Colonic mucosa (tissue), 4 donors: Measurements from ENCODE around the gene KRTAP4-8. TPM values are rescaled to one million over a fixed set of nuclear protein-coding genes. Genes with fewer than 3 reads are reported as not detected.
"Not testable (repeated sequence)": the region's sequence is repeated elsewhere in the genome, so short reads cannot be mapped to it uniquely, and the experiment has no call there.

Source experiments
- DNase-seq: peaks from one replicate; pipeline ENCODE4 v3.0.0-alpha.2; 2020
- H3K27ac ChIP-seq: fragments of 200-600 bp; one replicate; pipeline ENCODE4 v1.8.0; 2021
- H3K27me3 ChIP-seq: fragments of 200-600 bp; one replicate; pipeline ENCODE4 v1.8.0; 2021
- H3K36me3 ChIP-seq: fragments of 200-600 bp; one replicate; pipeline ENCODE4 v1.8.0; 2021
- H3K4me1 ChIP-seq: fragments of 200-600 bp; one replicate; pipeline ENCODE4 v1.8.0; 2021; ENCODE audit warnings: mild to moderate bottlenecking
- H3K4me3 ChIP-seq: fragments of 200-600 bp; one replicate; pipeline ENCODE4 v1.8.0; 2021
- H3K9ac ChIP-seq, 2 donors: one replicate each; pipeline ENCODE4 v1.7.0; 2013; ENCODE audit warnings: control low read depth in 2 of 2, low read depth in 2 of 2, low read length in 2 of 2
- H3K9me3 ChIP-seq: fragments of 200-600 bp; one replicate; pipeline ENCODE4 v1.8.0; 2021
- CTCF ChIP-seq: fragments of 200-600 bp; IDR thresholded peaks from one replicate; pipeline ENCODE4 v1.8.0; 2022; ENCODE audit warnings: antibody characterized with exemption, mild to moderate bottlenecking
- intact Hi-C: fragments of 100-400 bp; cut with DNase I; formaldehyde crosslinking; loops from one replicate; pipeline ENCODE4 v1.14.1; 2022
- total RNA-seq, 2 donors: library from RNA; stranded (reverse); fragmentation: NEBNext Ultra II Directional in 1 of 2; extraction: Animal tissue kit (Norgen Biotek cat#: 25700) in 1 of 2; gene quantifications; one replicate each; pipeline ENCODE4 v1.2.1, GENCODE V29; 2021
- donor health status: healthy.
- donor health status: DM: no; HTN: no; CAD: no.
- donor health status: DM: no; HTN: no; CAD: no.

The KRTAP4-8 gene
- total RNA-seq, 2 donors from 2014 or later: not detected

DNA sequence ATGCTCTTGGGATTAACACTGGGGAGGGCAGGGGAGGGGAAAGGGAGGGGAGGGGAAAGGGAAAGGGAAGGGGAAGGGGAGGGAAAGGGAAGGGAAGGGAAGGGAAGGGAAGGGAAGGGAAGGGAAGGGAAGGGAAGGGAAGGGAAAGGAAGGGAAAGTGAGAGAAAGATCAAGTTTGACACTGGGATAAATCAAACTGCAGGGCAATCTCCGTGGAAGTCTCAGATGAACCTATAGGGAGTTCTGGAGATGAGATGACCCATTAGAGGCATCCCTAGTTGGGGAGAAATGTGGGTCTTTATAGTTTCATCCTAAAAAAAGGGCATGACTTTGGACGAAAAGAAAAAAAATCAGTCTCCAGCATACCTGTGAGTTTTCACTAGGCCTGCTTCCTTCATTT, 23.8 kb upstream of the KRTAP4-8 start:
- Histone ChIP-seq H3K36me3 (no peaks in the 10 kb centered on the region), H3K4me3 (no peak overlapping the region), H3K9me3 (no peaks in the 10 kb centered on the region), H3K27me3 (no peaks in the 10 kb centered on the region), H3K9ac (no peak overlapping the region), H3K27ac (no peak overlapping the region), H3K4me1 (no peaks in the 10 kb centered on the region)
- TF ChIP-seq CTCF: no peak
- intact Hi-C loops: no loop called here
- no peak for DNase-seq

DNA sequence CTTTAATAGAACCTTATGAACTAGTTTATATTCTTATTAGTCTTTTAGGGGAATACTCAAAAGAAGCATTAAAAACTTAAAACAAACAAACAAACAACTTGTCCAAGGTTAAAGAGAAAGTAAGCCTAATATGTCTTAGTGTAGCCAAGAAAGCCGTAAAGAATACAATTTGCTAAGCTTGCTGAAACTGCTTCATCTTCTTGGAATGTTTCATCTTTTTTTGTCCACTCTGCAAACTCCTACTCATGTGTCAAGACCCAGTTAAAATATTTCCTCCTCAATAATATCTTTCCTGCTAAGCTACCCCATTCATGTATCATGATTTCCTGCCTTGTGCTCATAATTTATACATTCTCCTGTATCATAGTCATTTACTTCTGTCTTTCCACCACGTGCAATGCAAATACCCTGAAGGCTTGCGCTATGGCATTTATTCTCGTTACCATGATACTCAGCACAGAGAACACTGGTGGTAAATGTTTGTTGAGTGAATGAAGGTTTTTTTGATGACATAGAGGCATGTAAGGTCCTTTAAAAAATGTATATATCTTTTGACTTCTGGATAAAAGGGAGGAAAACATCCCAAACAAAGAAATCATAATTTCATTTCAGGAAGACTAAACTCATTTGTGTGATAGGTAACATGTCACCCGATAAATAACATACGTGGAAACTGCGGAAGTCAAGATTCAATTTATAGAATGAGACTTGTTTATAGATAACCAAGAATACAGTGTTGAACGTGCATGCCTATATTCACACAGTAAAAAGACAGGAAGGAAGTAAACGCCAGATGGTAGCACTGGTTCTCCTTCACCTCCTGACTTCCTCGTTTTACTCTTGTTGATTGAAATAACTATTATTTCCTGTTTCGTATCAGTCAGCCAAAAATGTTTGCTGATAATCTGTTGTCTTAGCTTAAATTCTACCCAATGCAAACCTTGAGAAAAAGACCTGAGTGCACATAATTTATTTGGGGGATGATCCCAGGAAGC, 22.1 kb upstream of the KRTAP4-8 start:
- not testable (repeated sequence) for H3K36me3 ChIP-seq, DNase-seq

DNA sequence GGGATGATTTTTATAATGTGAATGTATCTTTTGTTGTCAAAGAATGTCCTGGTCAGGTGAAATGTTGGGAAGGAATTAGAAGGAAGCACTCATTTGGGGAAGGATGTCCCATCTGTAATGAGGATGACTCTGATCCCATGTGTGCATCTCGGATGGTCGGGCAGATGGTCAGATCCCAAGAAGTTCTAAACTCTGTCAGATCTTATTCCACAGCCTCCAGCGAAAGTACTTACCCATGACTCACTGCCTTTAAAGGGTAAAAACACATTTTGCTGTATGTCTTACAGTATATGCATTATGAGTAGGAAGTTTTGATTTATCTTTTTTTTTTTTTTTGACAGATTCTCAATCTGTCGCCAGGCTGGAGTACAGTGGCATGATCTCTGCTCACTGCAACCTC, 20.8 kb upstream of the KRTAP4-8 start:
- H3K27me3 ChIP-seq: no peaks in the 10 kb centered on the region
- H3K4me1 ChIP-seq: no peaks in the 10 kb centered on the region
- TF ChIP-seq CTCF: no peak
- H3K9me3 ChIP-seq: no peaks in the 10 kb centered on the region
- H3K9ac ChIP-seq: no peak overlapping the region
- H3K27ac ChIP-seq: no peak overlapping the region
- no peak overlapping the region for H3K4me3 ChIP-seq
- intact Hi-C loops: no loop called here
- no peaks in the 10 kb centered on the region for H3K36me3 ChIP-seq
- no peak for DNase-seq

More for the DNA sequence above, 22.1 kb upstream of the KRTAP4-8 start:
- H3K4me3 ChIP-seq, H3K27me3 ChIP-seq, H3K27ac ChIP-seq, H3K4me1 ChIP-seq, H3K9ac ChIP-seq, H3K9me3 ChIP-seq, intact Hi-C loops: not testable (repeated sequence)

DNA sequence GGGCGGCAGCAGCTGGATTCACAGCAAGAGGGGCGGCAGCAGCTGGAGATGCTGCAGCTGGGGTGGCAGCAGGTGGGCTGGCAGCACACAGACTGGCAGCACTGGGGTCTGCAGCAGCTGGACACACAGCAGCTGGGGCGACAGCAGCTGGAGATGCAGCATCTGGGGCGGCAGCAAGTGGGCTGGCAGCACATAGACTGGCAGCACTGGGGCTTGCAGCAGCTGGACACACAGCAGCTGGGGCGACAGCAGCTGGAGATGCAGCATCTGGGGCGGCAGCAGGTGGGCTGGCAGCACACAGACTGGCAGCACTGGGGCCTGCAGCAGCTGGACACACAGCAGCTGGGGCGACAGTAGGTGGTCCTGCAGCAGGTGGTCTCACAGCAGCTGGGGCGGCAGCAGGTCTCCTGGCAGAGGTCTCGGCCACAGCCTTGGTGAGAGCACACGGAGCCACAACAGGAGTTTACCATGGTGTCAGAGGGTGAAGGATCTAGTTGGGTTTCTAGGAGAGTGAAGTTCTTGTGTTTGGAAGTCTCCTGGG, 20.0 kb upstream of the KRTAP4-8 start, which contains the start of gene KRTAP4-11:
KRTAP4-11 (minus strand) TSS at position 528 of the 541 bp plus-strand sequence; CDS start at position 470, 58 bp downstream.
- intact Hi-C loops, H3K9ac ChIP-seq, DNase-seq, H3K27ac ChIP-seq, H3K4me3 ChIP-seq, H3K36me3 ChIP-seq, H3K27me3 ChIP-seq, H3K9me3 ChIP-seq, H3K4me1 ChIP-seq: not testable (repeated sequence)

- no peak overlapping the region for H3K9ac ChIP-seq
- no peak overlapping the region for H3K27ac ChIP-seq
- intact Hi-C loops: no loop called here
- H3K27me3 ChIP-seq: no peaks in the 10 kb centered on the region
- H3K36me3 ChIP-seq: no peaks in the 10 kb centered on the region
- no peaks in the 10 kb centered on the region for H3K4me1 ChIP-seq
- TF ChIP-seq CTCF: no peak
- DNase-seq: no peak
- H3K4me3 ChIP-seq: no peak overlapping the region
- no peaks in the 10 kb centered on the region for H3K9me3 ChIP-seq
These were observed 18.4 kb upstream of the KRTAP4-8 start for GRCh38 chr17:41116297-41116696.

GRCh38 chr17:41111151-41111885, 13.4 kb upstream of the KRTAP4-8 start:
- H3K4me3 ChIP-seq: no peak overlapping the region
- no peak overlapping the region for H3K9ac ChIP-seq
- no peaks in the 10 kb centered on the region for H3K27me3 ChIP-seq
- no peaks in the 10 kb centered on the region for H3K36me3 ChIP-seq
- H3K27ac ChIP-seq: no peak overlapping the region
- TF ChIP-seq CTCF: no peak
- no peaks in the 10 kb centered on the region for H3K4me1 ChIP-seq
- intact Hi-C loops: no loop called here
- DNase-seq: no peak
- H3K9me3 ChIP-seq: no peaks in the 10 kb centered on the region

DNA sequence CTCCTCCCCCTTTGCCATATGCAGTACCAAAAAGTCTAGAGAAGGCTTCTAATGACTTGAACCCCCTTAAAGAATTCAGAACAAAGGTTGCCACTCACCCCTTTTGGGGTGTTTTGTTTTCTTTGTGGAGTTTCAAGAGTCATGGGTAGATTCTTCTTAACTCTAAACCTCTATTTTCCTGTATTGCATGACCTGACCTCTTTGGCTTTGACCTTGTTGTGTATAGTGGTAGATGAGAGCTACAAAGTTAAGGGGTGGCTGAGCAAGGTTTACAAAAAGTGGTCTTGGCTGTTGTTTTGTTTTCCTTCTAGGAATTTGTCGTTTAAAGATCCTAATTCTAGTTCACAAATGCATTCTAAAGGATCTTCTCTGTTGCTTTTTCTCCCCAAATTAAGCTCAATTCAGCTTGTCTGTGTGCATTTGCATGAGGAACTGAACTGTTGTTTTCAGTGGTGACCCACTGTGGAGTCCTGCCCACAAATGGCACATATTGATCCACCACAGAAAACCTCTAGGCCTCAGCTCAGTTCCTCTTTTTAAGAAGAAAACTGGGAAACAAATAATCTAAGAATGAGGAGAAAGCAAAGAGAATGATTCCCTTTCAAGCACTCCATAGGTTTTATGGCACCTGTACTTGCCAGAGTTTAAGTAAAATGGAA, 10.9 kb upstream of the KRTAP4-8 start:
- H3K36me3 ChIP-seq, DNase-seq, H3K27ac ChIP-seq, H3K9me3 ChIP-seq, H3K27me3 ChIP-seq, intact Hi-C loops, H3K4me3 ChIP-seq, H3K9ac ChIP-seq, H3K4me1 ChIP-seq: not testable (repeated sequence)
